NCI-H1417 (cell line): ENCODE results near the gene DENND1C.
"Not testable (repeated sequence)": the region's sequence is repeated elsewhere in the genome, so short reads cannot be mapped to it uniquely, and the experiment has no call there.

Experiments used
- DNase-seq, 3 experiments: peaks; one replicate each; lab custom pipeline; 2025; lab: John Stamatoyannopoulos, UW

Gene DENND1C

GRCh38 chr19:6509118-6509971 lies 27.8 kb upstream of the DENND1C start:
- DNase-seq, result no peak

GRCh38 chr19:6508028-6508771 lies 26.6 kb upstream of the DENND1C start:
- not testable (repeated sequence) for DNase-seq

GRCh38 chr19:6503407-6504201 lies 22.0 kb upstream of the DENND1C start:
- no peak for DNase-seq

- DNase-seq, result peak in 2 of 3 experiments; percentile 22 to 36
Measured at GRCh38 chr19:6501740-6502648, 20.4 kb upstream of the DENND1C start, which contains the start of gene TUBB4A. Gene TUBB4A, minus strand, starts transcription at chr19:6502309. Its CDS starts 97 bp downstream, at chr19:6502212.

- DNase-seq, result no peak
Measured at GRCh38 chr19:6500837-6501739, 19.5 kb upstream of the DENND1C start.

GRCh38 chr19:6499052-6499790 lies 17.6 kb upstream of the DENND1C start:
- no peak for DNase-seq

GRCh38 chr19:6498294-6499036 lies 16.9 kb upstream of the DENND1C start:
- no peak for DNase-seq

- no peak for DNase-seq
Measured at GRCh38 chr19:6495947-6496346, 14.4 kb upstream of the DENND1C start.

- no peak for DNase-seq
Measured at GRCh38 chr19:6494438-6495036, 12.9 kb upstream of the DENND1C start.

- no peak for DNase-seq
Measured at GRCh38 chr19:6491802-6492592, 10.4 kb upstream of the DENND1C start.

- no peak for DNase-seq
Measured at GRCh38 chr19:6490134-6490533, 8.5 kb upstream of the DENND1C start.

GRCh38 chr19:6489278-6490061 lies 7.9 kb upstream of the DENND1C start:
- no peak for DNase-seq

GRCh38 chr19:6484831-6485230 lies 3.2 kb upstream of the DENND1C start:
- DNase-seq, result no peak

GRCh38 chr19:6484230-6484629 lies 2.6 kb upstream of the DENND1C start:
- DNase-seq, result no peak

GRCh38 chr19:6483235-6483634 lies 1.6 kb upstream of the DENND1C start:
- DNase-seq, result no peak

GRCh38 chr19:6482343-6482686 lies 728 bp upstream of the DENND1C start:
- DNase-seq, result no peak
